GM23248 (cell line): ENCODE results near the gene HOXB2. TPM values are rescaled to one million over a fixed set of nuclear protein-coding genes. Genes with fewer than 3 reads are reported as not detected.
A peak's percentile ranks its signal among the peaks of the same experiment; 100 is the strongest.
"Not testable (repeated sequence)": the region's sequence is repeated elsewhere in the genome, so short reads cannot be mapped to it uniquely, and the experiment has no call there.

Experiments
- DNase-seq: peaks from one replicate; pipeline ENCODE4 v3.0.0-alpha.2; 2015
- H2AFZ ChIP-seq: fragments of 200-600 bp; sonication (generic); 2 replicates; pipeline ENCODE4 v1.6.1; 2016; ENCODE audit warnings: antibody characterized with exemption
- H3F3A ChIP-seq: fragments of 200-600 bp; sonication (generic); 2 replicates; pipeline ENCODE4 v1.6.1; 2016; ENCODE audit warnings: mild to moderate bottlenecking, antibody characterized with exemption, mixed run types; ENCODE audit not compliant: insufficient read depth
- H3K27ac ChIP-seq: fragments of 200-600 bp; sonication (generic); 2 replicates; pipeline ENCODE4 v1.5.1; 2016; ENCODE audit warnings: mild to moderate bottlenecking
- H3K27me3 ChIP-seq: fragments of 200-600 bp; sonication (generic); replicated peaks from 2 replicates; pipeline ENCODE4 v1.6.1; 2016; ENCODE audit warnings: mild to moderate bottlenecking; ENCODE audit not compliant: insufficient read depth
- H3K36me3 ChIP-seq: fragments of 200-600 bp; sonication (generic); 2 replicates; pipeline ENCODE4 v1.6.1; 2016; ENCODE audit warnings: low read depth, mild to moderate bottlenecking
- H3K4me1 ChIP-seq: fragments of 200-600 bp; sonication (generic); 2 replicates; pipeline ENCODE4 v1.6.1; 2016; ENCODE audit warnings: mild to moderate bottlenecking; ENCODE audit not compliant: insufficient read depth
- H3K4me2 ChIP-seq: fragments of 200-600 bp; sonication (generic); one replicate; pipeline ENCODE4 v1.6.1; 2016; ENCODE audit warnings: mild to moderate bottlenecking; ENCODE audit not compliant: unreplicated experiment
- H3K4me3 ChIP-seq: fragments of 200-600 bp; sonication (generic); 2 replicates; pipeline ENCODE4 v1.5.1; 2016; ENCODE audit warnings: mild to moderate bottlenecking
- H3K79me2 ChIP-seq: fragments of 200-600 bp; sonication (generic); 2 replicates; pipeline ENCODE4 v1.6.1; 2016; ENCODE audit warnings: mild to moderate bottlenecking; ENCODE audit not compliant: insufficient read depth
- H3K9ac ChIP-seq: fragments of 200-600 bp; sonication (generic); 2 replicates; pipeline ENCODE4 v1.6.1; 2016; ENCODE audit warnings: mild to moderate bottlenecking
- H3K9me2 ChIP-seq: fragments of 200-600 bp; sonication (generic); 2 replicates; pipeline ENCODE4 v1.6.1; 2016; ENCODE audit warnings: mixed run types, mild to moderate bottlenecking, moderate library complexity; ENCODE audit not compliant: insufficient read depth
- H3K9me3 ChIP-seq: fragments of 200-600 bp; sonication (generic); one replicate; pipeline ENCODE4 v1.6.1; 2017; ENCODE audit warnings: low read depth
- H4K20me1 ChIP-seq: fragments of 200-600 bp; sonication (generic); 2 replicates; pipeline ENCODE4 v1.6.0; 2016; ENCODE audit not compliant: insufficient read depth
- EZH2 ChIP-seq: fragments of 200-600 bp; sonication (generic); IDR thresholded peaks from 2 replicates; pipeline ENCODE4 v1.6.1; 2018; ENCODE audit warnings: antibody characterized with exemption, mild to moderate bottlenecking; ENCODE audit not compliant: insufficient read depth, poor library complexity, severe bottlenecking
- EZH2phosphoT487 ChIP-seq: fragments of 200-600 bp; sonication (generic); IDR thresholded peaks from 2 replicates; pipeline ENCODE4 v1.6.1; 2018; ENCODE audit warnings: antibody characterized with exemption, moderate library complexity, mild to moderate bottlenecking, low read depth; ENCODE audit not compliant: insufficient read depth
- WGBS, 2 experiments: methylation state at CpG; one replicate each; pipeline ENCODE4 v1.1.6; 2015 to 2017; ENCODE audit warnings: low lambda C conversion rate in 2 of 2, low coverage in 1 of 2; ENCODE audit errors: missing lambda C conversion rate in 2 of 2; 5-methylcytosine and 5-hydroxymethylcytosine counted together
- in situ Hi-C: fragments of 300-500 bp; cut with MboI; formaldehyde crosslinking; loops from 2 replicates; pipeline ENCODE4 v1.15.0; 2020
- polyA plus RNA-seq: library from polyadenylated mRNA; unstranded; fragments of >200 nt; fragmentation: Nextera tagmentation; extraction: Ambion mirVana; gene quantifications from 2 replicates; pipeline ENCODE4 v1.2.1, GENCODE V29; 2016
- total RNA-seq: library from RNA; depleted of rRNA; stranded (reverse); fragments of >200 nt; shearing (Covaris generic); gene quantifications from 2 replicates; pipeline ENCODE4 v1.2.3, GENCODE V29; 2014

The HOXB2 gene
- total and polyA plus RNA-seq, 2 experiments from 2014 or later: 12.1 to 25.3 TPM

DNA sequence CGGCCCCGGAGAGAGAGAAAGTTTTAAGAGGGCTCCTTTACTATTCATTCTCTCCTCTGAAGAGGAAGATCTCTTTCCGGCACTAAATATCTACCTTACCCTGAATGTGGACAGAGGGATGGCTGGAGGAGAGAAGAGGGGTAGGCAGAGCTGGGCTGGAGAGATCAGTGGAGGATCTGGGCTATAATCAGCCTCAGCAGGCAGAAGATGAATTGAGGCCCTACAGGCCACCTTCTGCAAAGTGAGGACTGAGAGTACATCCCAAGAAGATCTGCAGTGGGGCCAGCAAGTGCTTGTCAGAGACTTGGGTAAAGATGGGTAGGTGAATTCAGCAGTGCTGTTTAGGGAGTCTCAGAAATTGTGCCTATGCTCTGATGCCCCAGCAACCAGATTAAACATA, 7.6 kb downstream of the HOXB2 start:
- WGBS, 2 experiments: 79 to 85% methylated on average over 3 of the region's 3 CpGs
- H3K27ac ChIP-seq: peak overlapping the region; percentile 20; the same call in 1 of the 2 replicates
- H3K4me3 ChIP-seq: no peak overlapping the region
- no peaks in the 10 kb centered on the region for H3K36me3 ChIP-seq
- no peaks in the 10 kb centered on the region for H4K20me1 ChIP-seq
- H3K9me2 ChIP-seq: no peaks in the 10 kb centered on the region
- in situ Hi-C loops: no loop called here
- H3K9me3 ChIP-seq: no peaks in the 10 kb centered on the region
- no peak for TF ChIP-seq EZH2
- TF ChIP-seq EZH2phosphoT487: no peak
- peaks cover 23% of the 10 kb centered on the region for H3K4me1 ChIP-seq
- H3K27me3 ChIP-seq: no peaks in the 10 kb centered on the region
- no peak for DNase-seq
- peaks cover 30% of the 10 kb centered on the region for H3K79me2 ChIP-seq
- H3F3A ChIP-seq: peaks cover 22% of the 10 kb centered on the region
- no peak overlapping the region for H3K9ac ChIP-seq
- H3K4me2 ChIP-seq: no peak overlapping the region
- H2AFZ ChIP-seq: no peak overlapping the region

DNA sequence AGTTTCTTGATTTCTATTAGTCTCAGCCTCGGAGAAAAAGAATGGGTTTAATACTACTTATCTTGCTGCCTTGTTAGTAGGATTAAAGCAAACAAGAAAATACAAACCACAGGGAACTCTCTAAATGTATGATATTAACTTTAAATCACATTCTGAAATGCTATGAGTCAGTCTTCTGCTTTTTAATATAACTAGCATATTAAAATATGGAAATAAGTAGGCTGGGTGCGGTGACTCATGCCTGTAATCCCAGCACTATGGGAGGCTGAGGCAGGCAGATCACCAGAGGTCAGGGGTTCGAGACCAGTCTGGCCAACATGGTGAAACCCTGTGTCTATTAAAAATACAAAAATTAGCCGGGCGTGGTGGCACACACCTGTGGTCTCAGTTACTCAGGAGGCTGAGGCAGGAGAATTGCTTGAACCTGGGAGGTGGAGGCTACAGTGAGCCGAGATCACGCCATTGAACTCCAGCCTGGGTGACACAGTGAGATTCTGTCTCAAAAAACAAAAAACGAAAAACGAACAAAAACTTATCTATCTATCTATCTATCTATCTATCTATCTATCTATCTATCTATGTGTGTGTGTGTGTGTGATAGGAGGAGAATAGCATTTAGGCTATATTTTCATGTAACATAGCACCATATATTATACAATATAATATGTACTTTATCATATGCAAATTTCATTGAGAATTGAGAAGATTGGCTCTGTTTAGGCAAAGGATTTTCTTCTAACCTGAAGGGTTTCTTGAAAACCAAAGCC, 8.9 kb downstream of the HOXB2 start:
- 89 to 94% methylated on average over 9 of the region's 9 CpGs for WGBS, 2 experiments
- H4K20me1 ChIP-seq, H3K9me3 ChIP-seq, DNase-seq, H2AFZ ChIP-seq, in situ Hi-C loops, H3K9me2 ChIP-seq, H3K27me3 ChIP-seq, H3K4me3 ChIP-seq, H3K4me2 ChIP-seq, H3K9ac ChIP-seq, H3K27ac ChIP-seq, H3K36me3 ChIP-seq: not testable (repeated sequence)
- Histone ChIP-seq H3F3A (peaks cover 20% of the 10 kb centered on the region), H3K4me1 (peaks cover 20% of the 10 kb centered on the region), H3K79me2 (peaks cover 16% of the 10 kb centered on the region)

DNA sequence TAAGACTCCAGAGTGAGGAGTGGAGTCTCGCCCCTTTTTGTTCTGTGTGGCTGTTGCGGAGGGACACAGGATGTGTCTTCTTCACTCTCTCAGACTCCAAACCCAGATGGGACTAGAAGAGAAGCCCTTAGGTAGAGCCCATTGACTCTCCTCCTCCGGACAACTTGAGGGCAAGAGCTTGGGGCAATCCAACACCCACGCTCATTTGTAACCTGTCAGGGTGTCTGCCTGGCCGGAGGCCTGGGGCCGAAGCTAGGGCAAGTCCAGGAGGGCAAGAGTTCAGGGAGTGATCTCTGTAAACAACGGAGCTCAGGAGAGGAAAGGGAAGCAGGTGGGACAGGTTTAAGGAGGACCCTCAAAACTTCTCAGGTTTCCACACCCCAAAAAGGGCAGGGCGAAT, 12.6 kb downstream of the HOXB2 start:
- no peaks in the 10 kb centered on the region for H3K9me3 ChIP-seq
- H3K27me3 ChIP-seq: no peaks in the 10 kb centered on the region
- H3K27ac ChIP-seq: no peak overlapping the region
- no peaks in the 10 kb centered on the region for H3K79me2 ChIP-seq
- TF ChIP-seq EZH2phosphoT487 (no peak), EZH2 (no peak)
- WGBS, 2 experiments: 79 to 83% methylated on average over 8 of the region's 8 CpGs
- H3F3A ChIP-seq: no peaks in the 10 kb centered on the region
- H3K4me3 ChIP-seq: no peak overlapping the region
- no peak overlapping the region for H3K4me2 ChIP-seq
- no peaks in the 10 kb centered on the region for H3K36me3 ChIP-seq
- in situ Hi-C loops: no loop called here
- no peak overlapping the region for H2AFZ ChIP-seq
- no peaks in the 10 kb centered on the region for H4K20me1 ChIP-seq
- no peaks in the 10 kb centered on the region for H3K9me2 ChIP-seq
- DNase-seq: no peak
- no peak overlapping the region for H3K9ac ChIP-seq
- H3K4me1 ChIP-seq: peaks cover 5% of the 10 kb centered on the region; the same call in 1 of the 2 replicates

DNA sequence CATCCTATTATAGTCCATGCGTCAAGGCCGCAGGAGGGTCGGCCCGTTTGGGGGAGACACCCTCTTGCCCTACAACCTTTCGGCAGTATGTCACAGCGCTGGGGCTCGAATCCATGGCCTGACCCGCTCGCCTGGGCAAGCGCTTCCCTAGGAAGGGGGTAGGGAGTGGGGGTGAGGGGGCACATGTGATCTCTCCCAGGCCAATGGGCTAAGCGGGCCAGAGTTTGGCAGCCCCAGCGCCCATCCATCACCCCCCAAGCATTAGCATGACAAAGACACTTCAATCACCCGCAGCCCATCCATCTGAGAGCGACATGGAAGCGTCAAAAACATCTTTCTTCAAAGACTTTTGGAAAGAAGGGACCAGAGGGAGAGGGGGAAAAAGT, 14.0 kb downstream of the HOXB2 start, which contains the start of gene HOXB1:
Gene HOXB1 (minus strand): TSS at position 125 of the 386 bp plus-strand sequence. CDS start 107 bp downstream, at position 18.
- Histone ChIP-seq H3K4me1 (no peaks in the 10 kb centered on the region), H2AFZ (no peak within 1 kb of the TSS), H3K27ac (no peak within 1 kb of the TSS), H3K27me3 (peaks cover 5% of the 10 kb centered on the region; the same call in 1 of the 2 replicates), H3K4me3 (no peak within 1 kb of the TSS), H3K9me3 (no peaks in the 10 kb centered on the region), H3K79me2 (no peaks in the 10 kb centered on the region), H3K36me3 (no peaks in the 10 kb centered on the region), H3F3A (no peaks in the 10 kb centered on the region), H3K9me2 (no peaks in the 10 kb centered on the region), H4K20me1 (no peaks in the 10 kb centered on the region), H3K9ac (no peak within 1 kb of the TSS), H3K4me2 (no peak within 1 kb of the TSS)
- in situ Hi-C loops: no loop called here
- DNase-seq: no peak
- 88 to 89% methylated on average over 14 to 15 of the region's 15 CpGs for WGBS, 2 experiments
- TF ChIP-seq EZH2 (no peak), EZH2phosphoT487 (no peak)
